KG1 (cell line): Measurements from ENCODE around the gene GOT1.

Source experiments
- DNase-seq: peaks from one replicate; lab custom pipeline; 2025; lab: John Stamatoyannopoulos, UW

GOT1 gene

DNA sequence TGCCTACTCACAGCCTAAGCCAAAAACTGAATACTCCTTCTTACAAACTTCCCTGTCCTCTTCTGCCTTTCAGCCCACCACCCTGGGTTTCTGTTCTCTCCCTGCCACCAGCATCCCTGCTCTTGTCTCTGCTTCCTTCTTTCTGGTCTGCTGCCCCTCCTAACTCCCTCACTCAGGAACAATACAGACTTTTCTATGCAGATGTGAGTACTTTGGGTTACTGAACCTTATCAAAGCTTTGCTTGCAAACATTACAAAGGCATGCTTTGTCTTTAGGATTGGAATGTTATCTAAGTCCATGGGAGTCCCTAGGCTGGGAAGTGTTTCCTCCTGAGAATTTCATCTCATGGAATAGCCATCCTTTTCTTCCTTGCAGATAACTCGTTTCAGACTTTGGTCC, 72.3 kb downstream of the GOT1 start:
- no peak for DNase-seq

DNA sequence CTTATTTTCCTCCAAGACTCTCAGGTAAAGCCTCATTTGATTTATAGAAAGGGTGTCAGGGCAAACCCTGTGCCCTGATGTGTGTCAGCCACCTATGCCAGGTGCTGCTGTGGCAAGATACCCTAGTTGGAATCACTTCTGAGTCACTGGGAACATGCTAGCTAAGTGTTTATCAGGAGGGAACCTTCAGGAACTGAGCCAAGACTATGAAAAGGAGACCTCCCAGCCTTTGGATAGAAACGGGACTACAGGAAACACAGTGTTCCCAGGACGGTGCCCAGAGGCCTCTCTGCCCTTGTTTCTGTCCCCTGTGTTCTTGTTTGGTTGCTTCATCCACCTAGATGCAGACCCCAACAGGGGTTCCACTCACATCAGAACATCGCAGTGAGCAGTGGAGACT, 72.7 kb downstream of the GOT1 start:
- DNase-seq: no peak

DNA sequence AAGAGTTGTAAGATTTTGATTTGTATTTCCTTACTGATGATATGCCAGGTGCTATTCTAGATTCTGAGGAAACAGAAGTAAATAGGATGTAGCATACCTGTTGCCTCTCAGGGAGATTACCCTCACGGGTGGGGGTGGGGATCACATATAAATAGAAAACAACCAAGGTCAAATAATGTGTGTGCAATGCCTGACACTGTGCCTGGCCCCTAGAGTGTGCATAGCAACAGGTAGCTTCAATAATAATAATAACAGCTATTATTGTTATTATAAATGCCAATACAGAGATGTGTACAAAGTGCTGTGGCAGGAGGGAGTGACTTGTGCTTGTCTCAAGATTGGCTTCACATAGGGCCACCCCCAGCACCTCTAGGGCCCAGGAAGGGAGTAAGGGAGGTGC, 77.2 kb downstream of the GOT1 start:
- no peak for DNase-seq

DNA sequence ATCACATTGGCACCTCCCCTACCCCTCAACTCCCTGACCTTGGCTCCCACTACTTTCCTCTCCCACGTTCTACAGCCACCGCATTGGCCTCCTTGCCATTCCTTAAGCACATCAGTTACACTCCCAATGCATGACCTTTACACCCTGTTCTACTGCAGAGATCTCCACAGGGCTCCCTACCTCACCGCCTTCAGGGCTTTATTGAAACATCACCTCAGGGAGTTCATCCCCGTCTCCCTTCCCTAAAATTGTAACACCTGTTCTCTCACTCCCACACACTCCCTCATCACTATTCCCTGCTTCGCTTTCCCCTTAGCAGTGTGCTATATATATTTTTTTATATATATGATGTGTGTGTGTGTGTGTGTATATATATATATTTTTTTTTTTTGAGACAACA, 82.8 kb downstream of the GOT1 start:
- DNase-seq: no peak
